HK-2 (cell line): Measurements from ENCODE around the gene MOB3C.
"Not testable (repeated sequence)": the region's sequence is repeated elsewhere in the genome, so short reads cannot be mapped to it uniquely, and the experiment has no call there.

Experiments
- DNase-seq: peaks from one replicate; pipeline ENCODE4 v3.0.0-alpha.2; 2018; ENCODE audit not compliant: unreplicated experiment

MOB3C gene

GRCh38 chr1:46616277-46617107, at the start of gene MOB3C:
TSS of gene MOB3C (minus strand) at chr1:46616811. CDS start at chr1:46613321, 3,490 bp downstream.
- DNase-seq = peak; percentile 76

DNA sequence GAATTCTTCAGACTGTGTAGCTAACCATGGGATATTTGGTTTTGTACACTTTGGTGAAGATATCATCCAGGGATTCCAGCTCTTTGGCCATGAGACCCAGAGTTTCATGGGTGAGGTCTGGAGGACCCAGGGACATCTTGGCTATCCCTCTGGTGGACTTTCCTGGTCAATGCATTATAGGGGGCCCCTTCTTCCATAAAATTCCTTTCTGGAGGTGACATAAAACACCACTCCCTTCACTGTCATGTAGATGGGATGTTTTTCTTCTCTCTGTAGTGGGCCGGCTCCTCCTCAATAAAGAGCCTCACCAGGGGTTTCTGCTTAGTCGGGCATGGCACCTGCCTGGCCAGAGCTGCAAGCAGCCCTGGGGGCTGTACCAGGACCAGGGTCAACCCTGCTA, 49.4 kb upstream of the MOB3C start:
- no peak for DNase-seq

DNA sequence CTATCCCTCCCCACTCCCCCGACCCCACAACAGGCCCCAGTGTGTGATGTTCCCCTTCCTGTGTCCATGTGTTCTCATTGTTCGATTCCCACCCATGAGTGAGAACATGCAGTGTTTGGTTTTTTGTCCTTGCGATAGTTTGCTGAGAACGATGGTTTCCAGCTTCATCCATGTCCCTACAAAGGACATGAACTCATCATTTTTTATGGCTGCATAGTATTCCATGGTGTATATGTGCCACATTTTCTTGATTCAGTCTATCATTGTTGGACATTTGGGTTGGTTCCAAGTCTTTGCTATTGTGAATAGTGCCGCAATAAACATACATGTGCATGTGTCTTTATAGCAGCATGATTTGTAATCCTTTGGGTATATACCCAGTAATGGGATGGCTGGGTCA, 46.3 kb upstream of the MOB3C start:
- not testable (repeated sequence) for DNase-seq

GRCh38 chr1:46660116-46660515, 43.5 kb upstream of the MOB3C start:
- DNase-seq = not testable (repeated sequence)

DNA sequence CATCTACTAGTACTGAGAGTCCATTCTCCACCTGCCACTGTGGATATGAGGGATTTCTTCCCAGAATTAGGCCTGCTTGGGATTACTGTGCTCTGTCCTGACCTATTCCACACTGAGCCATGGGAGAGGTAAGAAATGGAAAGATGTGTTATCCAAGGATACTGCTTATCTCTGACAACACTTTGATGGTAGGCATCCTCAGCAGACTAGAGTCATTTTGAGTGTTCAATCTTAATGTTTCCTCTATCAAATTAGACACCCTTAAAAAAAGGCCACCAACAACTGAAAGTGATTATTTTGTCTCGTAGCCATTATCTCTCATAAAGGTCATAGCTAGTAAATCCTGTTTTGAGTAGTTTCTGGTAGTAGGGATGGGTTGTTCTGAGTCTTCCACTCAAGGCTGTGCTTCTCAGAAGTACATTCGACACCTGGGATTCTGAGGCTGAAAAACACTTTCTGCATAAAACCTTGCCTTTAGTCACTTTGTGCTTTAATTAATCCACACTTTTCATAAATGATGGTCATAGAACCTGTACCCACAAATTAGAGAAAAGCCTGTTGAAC, 42.8 kb upstream of the MOB3C start:
- no peak for DNase-seq

GRCh38 chr1:46657775-46658174, 41.2 kb upstream of the MOB3C start:
- DNase-seq = no peak

GRCh38 chr1:46656643-46657042, 40.0 kb upstream of the MOB3C start:
- no peak for DNase-seq

- no peak for DNase-seq
These were observed 39.2 kb upstream of the MOB3C start for GRCh38 chr1:46655848-46656247.

GRCh38 chr1:46654698-46655097, 38.1 kb upstream of the MOB3C start:
- DNase-seq = not testable (repeated sequence)

DNA sequence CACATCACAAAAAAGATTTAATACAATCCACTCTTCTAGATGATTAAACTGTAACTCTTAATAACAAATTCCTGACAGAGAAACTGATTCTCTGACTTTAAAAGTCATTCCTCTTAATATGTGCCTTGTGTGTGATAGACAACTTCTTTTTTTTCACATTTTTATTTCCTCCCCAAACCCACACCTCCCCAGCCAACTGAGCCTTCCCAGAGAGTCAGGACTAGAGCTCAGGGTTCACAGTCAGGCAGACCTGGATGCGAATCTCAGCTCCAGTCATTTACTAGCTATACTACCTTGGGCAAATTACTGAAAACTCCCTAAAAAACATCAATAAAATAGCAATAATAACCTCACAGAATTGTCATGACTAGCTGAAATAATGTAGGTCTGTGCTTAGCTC, 37.4 kb upstream of the MOB3C start:
- no peak for DNase-seq

GRCh38 chr1:46653405-46653958, 36.9 kb upstream of the MOB3C start:
- DNase-seq = no peak

DNA sequence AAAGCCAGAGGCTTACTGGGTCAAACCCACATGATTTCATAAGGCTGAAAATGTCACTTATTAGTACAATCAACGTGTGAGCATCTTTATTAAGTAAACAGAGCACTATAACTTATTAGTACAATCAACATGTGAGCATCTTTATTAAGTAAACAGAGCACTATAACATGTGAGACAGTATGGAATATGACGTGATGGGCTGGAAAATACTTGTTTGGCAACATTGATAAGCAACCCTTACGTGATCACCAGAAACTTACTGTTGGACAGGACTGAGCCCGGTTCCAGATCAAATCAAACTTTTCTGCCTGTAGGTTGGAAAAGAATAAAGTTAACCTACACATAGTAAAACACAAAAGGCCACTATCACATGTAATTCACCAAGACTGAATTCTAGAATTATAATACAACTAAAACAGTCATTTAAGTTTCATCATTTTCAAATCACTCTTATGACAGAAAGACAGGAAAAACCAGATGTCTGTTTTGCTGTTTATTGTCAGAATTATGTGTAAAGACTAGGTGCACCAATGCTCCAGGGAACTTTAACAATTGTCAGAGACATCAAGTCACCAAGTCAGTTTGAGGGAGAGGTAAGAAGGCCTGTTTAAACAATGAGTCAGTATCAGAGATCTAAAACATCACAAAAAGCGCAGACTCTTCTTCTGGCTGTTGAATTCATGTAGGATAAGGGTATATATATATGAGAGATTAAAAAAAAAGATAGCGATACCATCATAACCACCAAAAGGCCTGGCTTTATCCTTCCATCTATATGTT, 35.9 kb upstream of the MOB3C start:
- no peak for DNase-seq

DNA sequence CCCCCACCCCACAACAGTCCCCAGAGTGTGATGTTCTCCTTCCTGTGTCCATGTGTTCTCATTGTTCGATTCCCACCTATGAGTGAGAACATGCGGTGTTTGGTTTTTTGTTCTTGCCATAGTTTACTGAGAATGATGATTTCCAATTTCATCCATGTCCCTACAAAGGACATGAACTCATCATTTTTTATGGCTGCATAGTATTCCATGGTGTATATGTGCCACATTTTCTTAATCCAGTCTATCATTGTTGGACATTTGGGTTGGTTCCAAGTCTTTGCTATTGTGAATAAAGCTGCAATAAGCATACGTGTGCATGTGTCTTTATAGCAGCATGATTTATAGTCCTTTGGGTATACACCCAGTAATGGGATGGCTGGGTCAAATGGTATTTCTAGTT, 34.5 kb upstream of the MOB3C start:
- not testable (repeated sequence) for DNase-seq

GRCh38 chr1:46650491-46650890, 33.9 kb upstream of the MOB3C start:
- no peak for DNase-seq

DNA sequence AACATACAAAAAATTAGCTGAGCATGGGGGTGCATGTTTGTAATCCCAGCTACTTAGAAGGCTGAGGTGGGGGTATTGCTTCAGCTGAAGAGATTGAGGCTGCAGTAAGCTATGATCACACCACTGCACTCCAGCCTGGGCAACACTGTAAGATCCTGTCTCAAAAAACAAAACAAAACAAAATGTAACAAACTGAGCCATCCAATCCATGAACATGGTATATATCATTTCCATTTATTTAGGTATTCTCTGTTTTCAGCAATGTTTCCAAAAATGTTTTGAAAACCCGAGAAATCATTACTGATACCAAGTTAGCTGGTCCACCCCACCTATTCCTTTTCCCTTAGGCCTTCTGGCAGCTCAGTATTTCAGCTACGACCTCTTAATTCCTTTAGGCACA, 33.2 kb upstream of the MOB3C start:
- no peak for DNase-seq

GRCh38 chr1:46647611-46648010, 31.0 kb upstream of the MOB3C start:
- no peak for DNase-seq

- no peak for DNase-seq
These were observed 30.2 kb upstream of the MOB3C start for GRCh38 chr1:46646844-46647243.

GRCh38 chr1:46646331-46646730, 29.7 kb upstream of the MOB3C start:
- DNase-seq = no peak

DNA sequence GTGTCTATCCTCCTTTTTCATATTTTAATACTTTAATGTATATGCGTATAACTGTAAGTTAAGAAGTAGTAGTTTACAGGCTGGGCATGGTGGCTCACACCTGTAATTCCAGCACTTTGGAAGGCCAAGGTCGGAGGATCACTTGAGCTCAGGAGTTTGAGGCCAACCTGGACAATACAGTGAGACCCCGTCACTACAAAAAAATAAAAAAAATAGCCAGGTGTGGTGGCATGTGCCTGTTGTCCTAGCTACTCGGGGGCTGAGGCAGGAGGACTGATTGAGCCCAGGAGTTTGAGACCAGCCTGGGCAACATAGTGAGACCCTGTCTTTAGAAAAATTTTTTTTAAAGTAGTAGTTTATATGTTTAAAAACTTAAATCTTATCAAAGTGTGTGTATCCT, 29.2 kb upstream of the MOB3C start:
- no peak for DNase-seq

DNA sequence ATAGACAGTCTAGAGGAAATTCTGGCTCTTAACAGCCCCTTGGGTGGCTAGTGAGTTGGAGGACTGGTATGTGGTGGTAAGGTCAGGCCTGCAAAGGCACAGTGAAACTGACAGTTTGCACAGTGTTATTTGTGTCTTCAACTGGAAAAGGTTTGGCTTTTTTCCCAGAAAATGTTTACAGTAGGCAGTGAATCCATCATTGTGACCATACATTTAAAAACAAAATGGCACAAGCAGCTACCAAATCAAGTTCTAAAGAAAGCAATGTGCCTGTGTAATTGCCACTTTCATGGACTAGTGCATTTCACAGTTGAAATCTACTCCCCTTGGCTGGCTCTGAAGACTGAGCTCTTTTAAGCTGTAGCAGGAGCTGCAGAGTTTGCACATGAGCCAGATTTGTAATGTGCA, 26.8 kb upstream of the MOB3C start:
- peak; percentile 45 for DNase-seq

DNA sequence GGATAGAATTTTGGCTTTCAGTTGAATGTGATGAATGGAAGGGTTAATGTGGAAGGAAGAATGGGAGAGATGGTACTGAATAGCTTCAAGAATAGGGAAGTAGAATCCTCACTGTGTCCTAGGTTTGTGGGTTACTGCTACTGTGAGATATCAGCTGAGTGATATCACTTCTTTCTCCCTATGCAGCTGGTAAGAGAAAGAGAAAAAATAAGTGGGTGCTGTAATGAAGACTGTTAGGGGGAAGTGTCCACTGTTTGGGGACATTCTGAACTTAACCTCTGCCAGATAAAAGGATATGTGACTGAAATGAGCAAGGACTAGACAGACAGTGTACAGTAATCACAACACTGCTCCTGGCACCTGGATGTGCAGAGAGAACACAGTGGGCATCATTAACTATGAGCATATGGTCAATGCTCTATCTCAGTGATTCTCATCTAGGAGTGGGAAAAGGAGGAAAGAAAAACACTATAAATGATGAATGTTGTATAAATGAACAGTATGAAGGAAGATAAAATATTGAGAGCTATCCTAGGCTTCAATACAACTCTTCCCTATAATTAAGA, 25.6 kb upstream of the MOB3C start:
- no peak for DNase-seq

GRCh38 chr1:46639547-46639946, 22.9 kb upstream of the MOB3C start:
- DNase-seq = no peak
